Common myeloid progenitor, CD34-positive (primary cell): ENCODE data around the gene BLVRA.
A peak's percentile ranks its signal among the peaks of the same experiment; 100 is the strongest.

ENCODE experiments used
- CTCF ChIA-PET: fragments of 350-600 bp; sonication (Branson Sonifier 250); formaldehyde crosslinking; loops from one replicate; lab custom pipeline; 2021; ENCODE audit warnings: antibody characterized with exemption; lab: Charles Lee
- POLR2A ChIA-PET: fragments of 350-600 bp; sonication (Branson Sonifier 250); formaldehyde crosslinking; loops from one replicate; lab custom pipeline; 2021; ENCODE audit warnings: antibody characterized with exemption; lab: Charles Lee
- DNase-seq, 3 donors: peaks; one replicate each; pipeline versions ENCODE4 v3.0.0 to v3.0.0-alpha.2; 2013
- H3K27ac ChIP-seq, 2 experiments: 1 replicate in 1 of 2; 2 replicates in 1 of 2; pipeline ENCODE4 v1.7.0; 2013; ENCODE audit warnings: inconsistent platforms in 2 of 2, low read length in 2 of 2, mild to moderate bottlenecking in 2 of 2, low read depth in 1 of 2, moderate library complexity in 1 of 2; ENCODE audit not compliant: severe bottlenecking in 2 of 2, insufficient read depth in 1 of 2, poor library complexity in 1 of 2
- H3K27me3 ChIP-seq, 5 experiments: replicated peaks in 2 of 5; 1 replicate in 3 of 5; 2 replicates in 2 of 5; pipeline versions ENCODE4 v1.6.1 to v1.7.0; 2013; ENCODE audit warnings: low read length in 4 of 5, mild to moderate bottlenecking in 2 of 5, moderate library complexity in 2 of 5, inconsistent platforms in 1 of 5; ENCODE audit not compliant: insufficient read depth in 5 of 5, control insufficient read depth in 4 of 5
- H3K36me3 ChIP-seq, 4 experiments: 1 replicate in 2 of 4; 2 replicates in 2 of 4; pipeline versions ENCODE4 v1.6.1 to v1.7.0; 2013; ENCODE audit warnings: low read length in 3 of 4, control low read depth in 1 of 4, mild to moderate bottlenecking in 1 of 4; ENCODE audit not compliant: control insufficient read depth in 4 of 4, insufficient read depth in 4 of 4
- H3K4me1 ChIP-seq, 4 experiments: 1 replicate in 3 of 4; 2 replicates in 1 of 4; pipeline versions ENCODE4 v1.6.1 to v1.7.1; 2013; ENCODE audit warnings: low read length in 3 of 4, mild to moderate bottlenecking in 3 of 4, control low read depth in 1 of 4, inconsistent platforms in 1 of 4, moderate library complexity in 1 of 4; ENCODE audit not compliant: control insufficient read depth in 4 of 4, insufficient read depth in 4 of 4; ENCODE audit errors: control extremely low read depth in 1 of 4
- H3K4me3 ChIP-seq, 7 experiments: 1 replicate in 4 of 7; 2 replicates in 3 of 7; pipeline versions ENCODE4 v1.5.1 to v1.7.0; 2013; ENCODE audit warnings: mild to moderate bottlenecking in 7 of 7, low read length in 6 of 7, moderate library complexity in 6 of 7, inconsistent platforms in 2 of 7, low read depth in 2 of 7, control low read depth in 1 of 7; ENCODE audit not compliant: insufficient read depth in 4 of 7, control insufficient read depth in 1 of 7; ENCODE audit errors: extremely low read depth in 1 of 7
- H3K9me3 ChIP-seq, 5 experiments: 1 replicate in 4 of 5; 2 replicates in 1 of 5; pipeline versions ENCODE4 v1.6.1 to v1.7.1; 2013; ENCODE audit warnings: low read length in 4 of 5, mild to moderate bottlenecking in 2 of 5, inconsistent platforms in 1 of 5, low read depth in 1 of 5, moderate library complexity in 1 of 5; ENCODE audit not compliant: control insufficient read depth in 4 of 5, insufficient read depth in 2 of 5; ENCODE audit errors: control extremely low read depth in 1 of 5
- WGBS: methylation state at CpG from one replicate; pipeline ENCODE4 v1.1.5; 2013; ENCODE audit not compliant: insufficient coverage; 5-methylcytosine and 5-hydroxymethylcytosine counted together

BLVRA gene

GRCh38 chr7:43747328-43748105 lies 11.0 kb upstream of the BLVRA start:
- ChIA-PET CTCF (interaction anchor here (1.0 to 2.4 kb wide), 2 partner anchors 17 to 18 kb away, joined by 3 to 6 read pairs; partner anchors contain the start of gene COA1), POLR2A (interaction anchor here (0.6 kb wide), 1 partner anchor 971 kb away, joined by 5 read pairs; no protein-coding TSS in a partner anchor)
- H3K4me1 ChIP-seq: no peaks in the 10 kb centered on the region
- peaks cover 0 to 2% (median 0%) of the 10 kb centered on the region in 5 experiments for H3K9me3 ChIP-seq
- DNase-seq: no peak
- no peaks in the 10 kb centered on the region for H3K36me3 ChIP-seq
- 100% methylated on average over 2 of the region's 9 CpGs for WGBS
- no peak overlapping the region for H3K27ac ChIP-seq
- no peak overlapping the region for H3K4me3 ChIP-seq
- no peaks in the 10 kb centered on the region for H3K27me3 ChIP-seq

DNA sequence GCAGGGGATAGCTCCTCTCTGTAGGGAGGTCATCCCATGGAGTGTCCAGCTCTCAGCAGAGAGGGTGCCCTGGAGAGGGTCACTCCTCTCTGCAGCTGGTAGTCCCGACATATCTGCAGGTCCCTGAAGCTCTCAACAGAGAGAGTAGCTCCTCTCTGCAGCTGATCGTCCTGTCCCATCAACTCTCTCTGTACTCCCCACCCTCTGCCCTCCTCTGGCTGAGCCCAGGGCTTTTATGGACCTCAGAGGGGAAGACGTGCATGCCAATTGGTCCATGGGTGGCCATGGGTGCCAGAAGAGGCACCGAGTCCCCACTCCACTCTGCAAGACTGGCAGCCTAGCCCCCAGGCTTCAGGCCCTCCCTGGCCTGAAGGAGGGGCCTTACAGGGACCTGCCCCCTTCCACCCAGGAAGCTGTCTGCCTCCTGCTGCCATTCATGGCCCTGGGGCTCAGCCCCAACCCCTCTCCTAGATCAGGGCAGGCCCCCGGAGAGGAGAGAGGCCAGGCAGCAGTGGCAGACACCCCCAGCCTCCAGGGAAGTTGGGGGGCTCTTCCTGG lies 9.0 kb upstream of the BLVRA start:
- 75% methylated on average over 4 of the region's 5 CpGs for WGBS

GRCh38 chr7:43750016-43750887 lies 8.2 kb upstream of the BLVRA start:
- H3K4me3 ChIP-seq: no peak overlapping the region
- no peak overlapping the region for H3K27ac ChIP-seq
- DNase-seq: no peak
- H3K9me3 ChIP-seq: peaks cover 0 to 2% (median 0%) of the 10 kb centered on the region in 5 experiments
- WGBS: 88% methylated on average over 14 of the region's 14 CpGs
- ChIA-PET POLR2A (no interaction called here), CTCF (interaction anchor here (0.6 to 1.0 kb wide), 3 partner anchors 12 to 21 kb away, joined by 3 to 4 read pairs (median 3); no protein-coding TSS in a partner anchor)
- H3K4me1 ChIP-seq: peaks cover 0 to 4% (median 3%) of the 10 kb centered on the region in 4 experiments
- H3K36me3 ChIP-seq: no peaks in the 10 kb centered on the region
- no peaks in the 10 kb centered on the region for H3K27me3 ChIP-seq

More for the DNA sequence above, 9.0 kb upstream of the BLVRA start:
- Histone ChIP-seq H3K4me3 (no peak overlapping the region), H3K4me1 (peaks cover 0 to 4% (median 3%) of the 10 kb centered on the region in 4 experiments), H3K27ac (no peak overlapping the region), H3K9me3 (peaks cover 0 to 2% (median 0%) of the 10 kb centered on the region in 5 experiments), H3K27me3 (no peaks in the 10 kb centered on the region), H3K36me3 (no peaks in the 10 kb centered on the region)
- ChIA-PET CTCF (interaction anchor here (0.6 to 1.0 kb wide), 2 partner anchors 13 kb away, joined by 3 read pairs; no protein-coding TSS in a partner anchor), POLR2A (no interaction called here)
- no peak for DNase-seq

- no peak overlapping the region for H3K27ac ChIP-seq
- no peaks in the 10 kb centered on the region for H3K36me3 ChIP-seq
- no peaks in the 10 kb centered on the region for H3K27me3 ChIP-seq
- H3K4me1 ChIP-seq: peaks cover 0 to 15% (median 10%) of the 10 kb centered on the region in 4 experiments
- no peak for DNase-seq
- POLR2A ChIA-PET: no interaction called here
- CTCF ChIA-PET: interaction anchor here (1.3 kb wide), 1 partner anchor 23 kb away, joined by 3 read pairs; the partner anchor contains the start of gene COA1
- WGBS: 91% methylated on average over 3 of the region's 3 CpGs
- no peak overlapping the region for H3K4me3 ChIP-seq
- H3K9me3 ChIP-seq: peaks cover 0 to 2% (median 0%) of the 10 kb centered on the region in 5 experiments
These were observed 6.1 kb upstream of the BLVRA start for GRCh38 chr7:43752411-43752810.

DNA sequence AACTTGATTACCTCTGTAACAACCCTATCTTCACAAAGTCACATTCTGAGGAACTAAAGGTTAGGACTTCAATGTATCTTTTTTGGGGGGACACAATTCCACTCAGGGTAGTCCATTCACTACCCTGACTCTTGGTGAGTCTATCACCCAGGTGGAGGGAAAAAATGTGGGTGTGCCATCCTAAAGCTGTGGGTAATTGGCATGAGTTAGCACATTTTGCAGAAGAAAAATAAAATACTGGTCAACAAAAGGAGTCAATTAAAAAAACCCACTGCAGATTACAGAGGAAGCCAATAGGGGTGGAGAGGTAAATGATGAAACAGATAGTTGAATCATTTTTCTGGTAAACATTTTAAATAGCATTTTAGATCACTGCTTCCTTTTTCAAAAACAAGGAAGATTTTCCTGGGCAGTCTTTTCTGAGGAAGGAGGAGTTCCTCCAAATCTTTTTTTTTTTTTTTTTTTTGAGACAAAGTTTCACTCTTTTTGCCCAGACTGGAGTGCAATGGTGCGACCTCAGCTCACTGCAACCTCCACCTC lies 5.1 kb upstream of the BLVRA start:
- POLR2A ChIA-PET: interaction anchor here (0.7 kb wide), 1 partner anchor 124 kb away, joined by 3 read pairs; no protein-coding TSS in a partner anchor
- no peak overlapping the region for H3K27ac ChIP-seq
- WGBS: 100% methylated on average over 1 of the region's 1 CpG

GRCh38 chr7:43753843-43754242 lies 4.6 kb upstream of the BLVRA start:
- Histone ChIP-seq H3K4me3 (no peak overlapping the region), H3K27ac (no peak overlapping the region), H3K27me3 (no peaks in the 10 kb centered on the region), H3K9me3 (peaks cover 0 to 2% (median 0%) of the 10 kb centered on the region in 5 experiments), H3K4me1 (peaks cover 0 to 21% (median 17%) of the 10 kb centered on the region in 4 experiments), H3K36me3 (no peaks in the 10 kb centered on the region)
- 97% methylated on average over 3 of the region's 3 CpGs for WGBS
- ChIA-PET CTCF (interaction anchor here (0.6 to 1.4 kb wide), 5 partner anchors 8 to 85 kb away, joined by 3 to 6 read pairs (median 4); no protein-coding TSS in a partner anchor), POLR2A (no interaction called here)
- DNase-seq: peak in 1 of 3 donors; percentile 25

More for the DNA sequence above, 5.1 kb upstream of the BLVRA start:
- DNase-seq: peak in 1 of 3 donors; percentile 34
- H3K4me3 ChIP-seq: no peak overlapping the region
- H3K4me1 ChIP-seq: peaks cover 0 to 21% (median 16%) of the 10 kb centered on the region in 4 experiments
- no peaks in the 10 kb centered on the region for H3K27me3 ChIP-seq
- H3K36me3 ChIP-seq: no peaks in the 10 kb centered on the region
- CTCF ChIA-PET: interaction anchor here (0.6 to 1.3 kb wide), 2 partner anchors 30 to 38 kb away, joined by 3 to 4 read pairs; no protein-coding TSS in a partner anchor
- peaks cover 0 to 2% (median 0%) of the 10 kb centered on the region in 5 experiments for H3K9me3 ChIP-seq
